ENCODE results near the gene ARL3. TPM values are rescaled to one million over a fixed set of nuclear protein-coding genes. Genes with fewer than 3 reads are reported as not detected.

ARL3 gene
- total RNA-seq, 1 experiment from 2014 or later: 20.7 TPM

DNA sequence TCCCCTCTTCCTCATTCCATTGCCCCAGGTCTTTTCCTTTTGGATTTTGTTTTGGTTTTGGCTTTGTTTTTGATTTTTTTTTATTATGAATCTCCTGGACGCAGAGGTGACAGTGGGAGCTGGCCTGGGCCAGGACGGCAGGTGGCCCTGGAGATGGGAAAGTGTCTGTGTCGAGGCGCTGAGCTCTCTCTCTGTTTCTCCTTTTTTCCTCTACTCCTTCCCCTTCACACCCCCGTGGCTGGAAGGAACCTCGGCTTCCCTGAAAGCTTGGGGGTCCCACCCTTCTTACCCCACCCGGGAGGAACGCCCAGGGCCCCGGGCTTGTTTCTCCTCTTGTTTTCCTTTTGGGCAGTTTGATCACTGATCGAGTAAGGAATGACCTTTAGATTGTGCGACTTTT lies 56.7 kb downstream of the ARL3 start:
- TF ChIP-seq REST (IDR thresholded peaks at IDR 0.05; ENCODE audit: insufficient read depth in 1 of 2, low read depth in 2 of 2, low read length in 1 of 2) (no peak), CTCF (IDR thresholded peaks at IDR 0.05) (no peak), POLR2AphosphoS5 (IDR thresholded peaks at IDR 0.05; ENCODE audit: low read depth, low read length) (no peak), TCF7L2 (IDR thresholded peaks at IDR 0.05; ENCODE audit: low read depth, low read length) (no peak), SIN3A (IDR thresholded peaks at IDR 0.05; ENCODE audit: borderline replicate concordance, insufficient read depth, low read depth, low read length) (no peak)
- H3K27me3 ChIP-seq (ENCODE audit: control insufficient read depth, insufficient read depth, low read length): no peaks in the 10 kb centered on the region

GRCh38 chr10:102656791-102657371 lies 57.3 kb downstream of the ARL3 start:
- Histone ChIP-seq H3K4me3 (ENCODE audit: low read depth in 2 of 2, low read length in 2 of 2) (no peak overlapping the region), H3K9me3 (ENCODE audit: control insufficient read depth, insufficient read depth, low read depth, low read length) (no peaks in the 10 kb centered on the region), H3K36me3 (ENCODE audit: control insufficient read depth, insufficient read depth, low read length) (peaks cover 7% of the 10 kb centered on the region; the same call in 1 of the 2 replicates), H3K27ac (ENCODE audit: low read length) (no peak overlapping the region), H3K27me3 (ENCODE audit: control insufficient read depth, insufficient read depth, low read length) (no peaks in the 10 kb centered on the region), H3K4me1 (ENCODE audit: control insufficient read depth, insufficient read depth, low read length) (peaks cover 19% of the 10 kb centered on the region)
- ATAC-seq (no peak), DNase-seq (ENCODE audit: low read depth, low spot score) (no peak)
- intact Hi-C loops (cut with micrococcal nuclease; ENCODE audit: unreplicated experiment) (no loop called here), in situ Hi-C loops (cut with HindIII; ENCODE audit: low pct_unique_long_range_greater_than_20kb, low sequenced_read_pairs) (no loop called here)
- TF ChIP-seq REST (IDR thresholded peaks at IDR 0.05; ENCODE audit: insufficient read depth in 1 of 2, low read depth in 2 of 2, low read length in 1 of 2) (no peak), POLR2AphosphoS5 (IDR thresholded peaks at IDR 0.05; ENCODE audit: low read depth, low read length) (no peak), CTCF (IDR thresholded peaks at IDR 0.05) (no peak), TCF7L2 (IDR thresholded peaks at IDR 0.05; ENCODE audit: low read depth, low read length) (no peak), SIN3A (IDR thresholded peaks at IDR 0.05; ENCODE audit: borderline replicate concordance, insufficient read depth, low read depth, low read length) (no peak)
- no TSS peak for BruUV-seq (replicated peaks)
- CTCF ChIA-PET: no interaction called here
- POLR2A ChIA-PET: interaction anchor here (0.6 to 0.7 kb wide), 2 partner anchors 12 to 395 kb away, joined by 3 to 11 read pairs; no protein-coding TSS in a partner anchor

More for the DNA sequence above, 56.7 kb downstream of the ARL3 start:
- no TSS peak for BruUV-seq (replicated peaks)
- DNase-seq (ENCODE audit: low read depth, low spot score) (no peak), ATAC-seq (no peak)
- in situ Hi-C loops (cut with HindIII; ENCODE audit: low pct_unique_long_range_greater_than_20kb, low sequenced_read_pairs) (no loop called here), intact Hi-C loops (cut with micrococcal nuclease; ENCODE audit: unreplicated experiment) (no loop called here)
- no peaks in the 10 kb centered on the region for H3K9me3 ChIP-seq (ENCODE audit: control insufficient read depth, insufficient read depth, low read depth, low read length)
- ChIA-PET POLR2A (interaction anchor here (0.7 kb wide), 1 partner anchor 12 kb away, joined by 11 read pairs; no protein-coding TSS in a partner anchor), CTCF (no interaction called here)
- H3K27ac ChIP-seq (ENCODE audit: low read length): no peak overlapping the region
- H3K4me3 ChIP-seq (ENCODE audit: low read depth in 2 of 2, low read length in 2 of 2): no peak overlapping the region
- H3K36me3 ChIP-seq (ENCODE audit: control insufficient read depth, insufficient read depth, low read length): peaks cover 7% of the 10 kb centered on the region; the same call in 1 of the 2 replicates
- H3K4me1 ChIP-seq (ENCODE audit: control insufficient read depth, insufficient read depth, low read length): peaks cover 16% of the 10 kb centered on the region
